HepG2 (cell line): ENCODE results near the gene KIF26B.

Experiments used
- HNRNPUL1 ChIP-seq: fragments of 200-400 bp; formaldehyde crosslinking; IDR thresholded peaks from 2 replicates; pipeline ENCODE4 v1.6.1; 2017; ENCODE audit warnings: low read depth, mild to moderate bottlenecking, low read length, moderate library complexity
- IRF2 ChIP-seq: IDR thresholded peaks from 2 replicates; pipeline ENCODE4 v1.6.1; 2018; ENCODE audit warnings: missing genetic modification reagents, missing compliant biosample characterization
- MAFK ChIP-seq, 2 experiments: IDR thresholded peaks in 1 of 2; conservative IDR thresholded peaks in 1 of 2; 2 replicates each; pipeline ENCODE4 v1.6.1; 2011; ENCODE audit warnings: improper control_type of control experiment in 2 of 2, low read length in 2 of 2
- MEF2D ChIP-seq: sonication (generic); formaldehyde crosslinking; IDR thresholded peaks from 2 replicates; pipeline ENCODE4 v1.5.1; 2020; ENCODE audit warnings: mild to moderate bottlenecking, missing genetic modification reagents
- MTA3 ChIP-seq: sonication (generic); formaldehyde crosslinking; IDR thresholded peaks from 2 replicates; pipeline ENCODE4 v1.4.0; 2020; ENCODE audit warnings: missing genetic modification reagents
- TCF12 ChIP-seq, 2 experiments: fragments of 450-650 bp in 1 of 2; sonication (generic) in 1 of 2; formaldehyde crosslinking in 1 of 2; IDR thresholded peaks; 2 replicates each; pipeline versions ENCODE4 v1.6.1 to v1.8.0; 2017 to 2022; ENCODE audit warnings: antibody characterized with exemption in 1 of 2, mild to moderate bottlenecking in 1 of 2, missing genetic modification reagents in 1 of 2, moderate library complexity in 1 of 2
- TF ChIP-seq, protein P1 (sequence below): sonication (generic); formaldehyde crosslinking; IDR thresholded peaks from 2 replicates; pipeline ENCODE4 v1.8.1; 2023; ENCODE audit warnings: mild to moderate bottlenecking, missing genetic modification reagents
- TF ChIP-seq, protein P2 (sequence below): sonication (generic); formaldehyde crosslinking; IDR thresholded peaks from 2 replicates; pipeline ENCODE4 v1.5.0; 2020; ENCODE audit warnings: mild to moderate bottlenecking, missing genetic modification reagents, moderate library complexity
- TF ChIP-seq, protein P3 (sequence below): sonication (generic); formaldehyde crosslinking; IDR thresholded peaks from 2 replicates; pipeline ENCODE4 v1.4.0; 2020; ENCODE audit warnings: missing genetic modification reagents, borderline replicate concordance

DNA sequence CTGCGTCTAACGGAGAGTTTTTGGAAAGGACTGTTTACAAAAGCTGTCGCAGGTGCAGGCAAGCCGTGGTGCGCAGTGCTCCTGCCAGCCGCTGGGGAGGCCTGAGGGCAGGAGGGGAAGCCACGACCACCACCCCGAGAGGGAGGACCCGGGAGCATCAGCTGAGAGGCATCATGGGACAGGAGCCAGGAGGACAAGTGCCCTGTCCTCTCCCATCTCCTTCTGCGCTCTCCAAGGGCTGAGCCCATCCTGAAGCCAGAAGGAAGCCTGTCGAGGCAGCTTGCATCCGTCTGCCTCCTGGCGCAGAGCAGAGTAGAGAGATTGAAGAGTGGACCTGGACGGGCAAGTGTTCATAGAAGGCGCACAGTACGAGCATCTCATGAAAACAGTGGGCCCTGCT is 310.9 kb downstream of the KIF26B start:
- TF ChIP-seq, protein P1, sequence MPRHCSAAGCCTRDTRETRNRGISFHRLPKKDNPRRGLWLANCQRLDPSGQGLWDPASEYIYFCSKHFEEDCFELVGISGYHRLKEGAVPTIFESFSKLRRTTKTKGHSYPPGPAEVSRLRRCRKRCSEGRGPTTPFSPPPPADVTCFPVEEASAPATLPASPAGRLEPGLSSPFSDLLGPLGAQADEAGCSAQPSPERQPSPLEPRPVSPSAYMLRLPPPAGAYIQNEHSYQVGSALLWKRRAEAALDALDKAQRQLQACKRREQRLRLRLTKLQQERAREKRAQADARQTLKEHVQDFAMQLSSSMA (CRISPR knock-in tag) = no peak
- TF ChIP-seq, protein P2, sequence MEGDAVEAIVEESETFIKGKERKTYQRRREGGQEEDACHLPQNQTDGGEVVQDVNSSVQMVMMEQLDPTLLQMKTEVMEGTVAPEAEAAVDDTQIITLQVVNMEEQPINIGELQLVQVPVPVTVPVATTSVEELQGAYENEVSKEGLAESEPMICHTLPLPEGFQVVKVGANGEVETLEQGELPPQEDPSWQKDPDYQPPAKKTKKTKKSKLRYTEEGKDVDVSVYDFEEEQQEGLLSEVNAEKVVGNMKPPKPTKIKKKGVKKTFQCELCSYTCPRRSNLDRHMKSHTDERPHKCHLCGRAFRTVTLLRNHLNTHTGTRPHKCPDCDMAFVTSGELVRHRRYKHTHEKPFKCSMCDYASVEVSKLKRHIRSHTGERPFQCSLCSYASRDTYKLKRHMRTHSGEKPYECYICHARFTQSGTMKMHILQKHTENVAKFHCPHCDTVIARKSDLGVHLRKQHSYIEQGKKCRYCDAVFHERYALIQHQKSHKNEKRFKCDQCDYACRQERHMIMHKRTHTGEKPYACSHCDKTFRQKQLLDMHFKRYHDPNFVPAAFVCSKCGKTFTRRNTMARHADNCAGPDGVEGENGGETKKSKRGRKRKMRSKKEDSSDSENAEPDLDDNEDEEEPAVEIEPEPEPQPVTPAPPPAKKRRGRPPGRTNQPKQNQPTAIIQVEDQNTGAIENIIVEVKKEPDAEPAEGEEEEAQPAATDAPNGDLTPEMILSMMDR = no peak
- TF ChIP-seq TCF12 (IDR thresholded peaks at IDR 0.05) = no peak
- TF ChIP-seq TCF12 (CRISPR knock-in tag; IDR thresholded peaks at IDR 0.05) = no peak
- no peak for TF ChIP-seq MEF2D (CRISPR knock-in tag)
- TF ChIP-seq MTA3 (CRISPR knock-in tag) = no peak
- no peak for TF ChIP-seq MAFK (conservative IDR thresholded peaks at IDR 0.05 in 1 of 2, IDR thresholded peaks at IDR 0.05 in 1 of 2; ENCODE audit: low read length in 2 of 2)
- TF ChIP-seq, protein P3, sequence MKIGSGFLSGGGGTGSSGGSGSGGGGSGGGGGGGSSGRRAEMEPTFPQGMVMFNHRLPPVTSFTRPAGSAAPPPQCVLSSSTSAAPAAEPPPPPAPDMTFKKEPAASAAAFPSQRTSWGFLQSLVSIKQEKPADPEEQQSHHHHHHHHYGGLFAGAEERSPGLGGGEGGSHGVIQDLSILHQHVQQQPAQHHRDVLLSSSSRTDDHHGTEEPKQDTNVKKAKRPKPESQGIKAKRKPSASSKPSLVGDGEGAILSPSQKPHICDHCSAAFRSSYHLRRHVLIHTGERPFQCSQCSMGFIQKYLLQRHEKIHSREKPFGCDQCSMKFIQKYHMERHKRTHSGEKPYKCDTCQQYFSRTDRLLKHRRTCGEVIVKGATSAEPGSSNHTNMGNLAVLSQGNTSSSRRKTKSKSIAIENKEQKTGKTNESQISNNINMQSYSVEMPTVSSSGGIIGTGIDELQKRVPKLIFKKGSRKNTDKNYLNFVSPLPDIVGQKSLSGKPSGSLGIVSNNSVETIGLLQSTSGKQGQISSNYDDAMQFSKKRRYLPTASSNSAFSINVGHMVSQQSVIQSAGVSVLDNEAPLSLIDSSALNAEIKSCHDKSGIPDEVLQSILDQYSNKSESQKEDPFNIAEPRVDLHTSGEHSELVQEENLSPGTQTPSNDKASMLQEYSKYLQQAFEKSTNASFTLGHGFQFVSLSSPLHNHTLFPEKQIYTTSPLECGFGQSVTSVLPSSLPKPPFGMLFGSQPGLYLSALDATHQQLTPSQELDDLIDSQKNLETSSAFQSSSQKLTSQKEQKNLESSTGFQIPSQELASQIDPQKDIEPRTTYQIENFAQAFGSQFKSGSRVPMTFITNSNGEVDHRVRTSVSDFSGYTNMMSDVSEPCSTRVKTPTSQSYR (CRISPR knock-in tag) = no peak
- no peak for TF ChIP-seq IRF2
- TF ChIP-seq HNRNPUL1 = no peak
